Measurements from ENCODE around the gene NGEF.

- TF ChIP-seq YY1 (IDR thresholded peaks at IDR 0.05; ENCODE audit: low read depth) (no peak), EP300 (IDR thresholded peaks at IDR 0.05; ENCODE audit: borderline replicate concordance) (no peak), CREB1 (IDR thresholded peaks at IDR 0.05; ENCODE audit: low read depth) (no peak), TAF1 (IDR thresholded peaks at IDR 0.05; ENCODE audit: low read depth) (no peak), NFIC (IDR thresholded peaks at IDR 0.05) (no peak)
- TF ChIP-seq, protein P1, sequence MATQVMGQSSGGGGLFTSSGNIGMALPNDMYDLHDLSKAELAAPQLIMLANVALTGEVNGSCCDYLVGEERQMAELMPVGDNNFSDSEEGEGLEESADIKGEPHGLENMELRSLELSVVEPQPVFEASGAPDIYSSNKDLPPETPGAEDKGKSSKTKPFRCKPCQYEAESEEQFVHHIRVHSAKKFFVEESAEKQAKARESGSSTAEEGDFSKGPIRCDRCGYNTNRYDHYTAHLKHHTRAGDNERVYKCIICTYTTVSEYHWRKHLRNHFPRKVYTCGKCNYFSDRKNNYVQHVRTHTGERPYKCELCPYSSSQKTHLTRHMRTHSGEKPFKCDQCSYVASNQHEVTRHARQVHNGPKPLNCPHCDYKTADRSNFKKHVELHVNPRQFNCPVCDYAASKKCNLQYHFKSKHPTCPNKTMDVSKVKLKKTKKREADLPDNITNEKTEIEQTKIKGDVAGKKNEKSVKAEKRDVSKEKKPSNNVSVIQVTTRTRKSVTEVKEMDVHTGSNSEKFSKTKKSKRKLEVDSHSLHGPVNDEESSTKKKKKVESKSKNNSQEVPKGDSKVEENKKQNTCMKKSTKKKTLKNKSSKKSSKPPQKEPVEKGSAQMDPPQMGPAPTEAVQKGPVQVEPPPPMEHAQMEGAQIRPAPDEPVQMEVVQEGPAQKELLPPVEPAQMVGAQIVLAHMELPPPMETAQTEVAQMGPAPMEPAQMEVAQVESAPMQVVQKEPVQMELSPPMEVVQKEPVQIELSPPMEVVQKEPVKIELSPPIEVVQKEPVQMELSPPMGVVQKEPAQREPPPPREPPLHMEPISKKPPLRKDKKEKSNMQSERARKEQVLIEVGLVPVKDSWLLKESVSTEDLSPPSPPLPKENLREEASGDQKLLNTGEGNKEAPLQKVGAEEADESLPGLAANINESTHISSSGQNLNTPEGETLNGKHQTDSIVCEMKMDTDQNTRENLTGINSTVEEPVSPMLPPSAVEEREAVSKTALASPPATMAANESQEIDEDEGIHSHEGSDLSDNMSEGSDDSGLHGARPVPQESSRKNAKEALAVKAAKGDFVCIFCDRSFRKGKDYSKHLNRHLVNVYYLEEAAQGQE (IDR thresholded peaks at IDR 0.05; ENCODE audit: low read depth), result no peak
- TF ChIP-seq, protein P2, sequence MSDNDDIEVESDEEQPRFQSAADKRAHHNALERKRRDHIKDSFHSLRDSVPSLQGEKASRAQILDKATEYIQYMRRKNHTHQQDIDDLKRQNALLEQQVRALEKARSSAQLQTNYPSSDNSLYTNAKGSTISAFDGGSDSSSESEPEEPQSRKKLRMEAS (IDR thresholded peaks at IDR 0.05), result no peak
Measured at GRCh38 chr2:232931636-232932035, 81.4 kb downstream of the NGEF start.
